Measurements from ENCODE around the gene RSPRY1. TPM values are rescaled to one million over a fixed set of nuclear protein-coding genes. Genes with fewer than 3 reads are reported as not detected.

Gene RSPRY1
- total RNA-seq, 1 donor from 2014 or later, result 20.3 TPM

GRCh38 chr16:57150682-57151330 is 35.3 kb upstream of the RSPRY1 start:
- no peak for DNase-seq
- intact Hi-C loops (cut with micrococcal nuclease), result no loop called here

GRCh38 chr16:57151369-57151768 is 34.8 kb upstream of the RSPRY1 start:
- DNase-seq, result no peak
- intact Hi-C loops (cut with micrococcal nuclease), result no loop called here
- no peak for ATAC-seq

More at GRCh38 chr16:57150682-57151330, 35.3 kb upstream of the RSPRY1 start:
- ATAC-seq, result no peak

- intact Hi-C loops (cut with micrococcal nuclease), result no loop called here
- DNase-seq (no peak), ATAC-seq (no peak)
These were observed 33.7 kb upstream of the RSPRY1 start for GRCh38 chr16:57152096-57153093.

- no peak for ATAC-seq
- no peak for DNase-seq
- intact Hi-C loops (cut with micrococcal nuclease), result no loop called here
These were observed 32.3 kb upstream of the RSPRY1 start for GRCh38 chr16:57153841-57154240.

- intact Hi-C loops (cut with micrococcal nuclease), result no loop called here
- no peak for DNase-seq
- ATAC-seq, result no peak
These were observed 30.3 kb upstream of the RSPRY1 start for GRCh38 chr16:57155702-57156350.

GRCh38 chr16:57156351-57156703 is 29.8 kb upstream of the RSPRY1 start:
- intact Hi-C loops (cut with micrococcal nuclease), result no loop called here
- ATAC-seq (no peak), DNase-seq (no peak)

GRCh38 chr16:57157533-57157932 is 28.6 kb upstream of the RSPRY1 start:
- no peak for ATAC-seq
- intact Hi-C loops (cut with micrococcal nuclease), result no loop called here
- DNase-seq, result no peak

GRCh38 chr16:57159447-57159846 is 26.7 kb upstream of the RSPRY1 start:
- DNase-seq, result no peak
- no peak for ATAC-seq
- intact Hi-C loops (cut with micrococcal nuclease), result no loop called here

GRCh38 chr16:57163842-57164241 is 22.3 kb upstream of the RSPRY1 start:
- intact Hi-C loops (cut with micrococcal nuclease), result no loop called here
- DNase-seq (no peak), ATAC-seq (no peak)

GRCh38 chr16:57165483-57165882 is 20.6 kb upstream of the RSPRY1 start:
- intact Hi-C loops (cut with micrococcal nuclease), result loop anchor here (5.0 kb wide), 1 partner anchor 83 kb away; no protein-coding TSS in a partner anchor
- DNase-seq (no peak), ATAC-seq (no peak)

GRCh38 chr16:57165938-57166337 is 20.2 kb upstream of the RSPRY1 start:
- DNase-seq, result no peak
- intact Hi-C loops (cut with micrococcal nuclease), result loop anchor here (5.0 kb wide), 1 partner anchor 84 kb away; no protein-coding TSS in a partner anchor
- ATAC-seq, result no peak

- ATAC-seq (no peak), DNase-seq (no peak)
- intact Hi-C loops (cut with micrococcal nuclease), result loop anchor here (5.0 kb wide), 1 partner anchor 84 kb away; no protein-coding TSS in a partner anchor
These were observed 19.7 kb upstream of the RSPRY1 start for GRCh38 chr16:57166451-57166850.

GRCh38 chr16:57166951-57167350 is 19.2 kb upstream of the RSPRY1 start:
- intact Hi-C loops (cut with micrococcal nuclease), result loop anchor here (5.0 kb wide), 1 partner anchor 85 kb away; no protein-coding TSS in a partner anchor
- ATAC-seq, result peak; percentile 94
- DNase-seq, result no peak

GRCh38 chr16:57167538-57167937 is 18.6 kb upstream of the RSPRY1 start:
- intact Hi-C loops (cut with micrococcal nuclease), result loop anchor here (5.0 kb wide), 1 partner anchor 85 kb away; no protein-coding TSS in a partner anchor
- ATAC-seq, result no peak
- DNase-seq, result no peak

GRCh38 chr16:57167953-57168352 is 18.2 kb upstream of the RSPRY1 start:
- intact Hi-C loops (cut with micrococcal nuclease), result loop anchor here (5.0 kb wide), 1 partner anchor 86 kb away; no protein-coding TSS in a partner anchor
- ATAC-seq (peak; percentile 77), DNase-seq (no peak)

- no peak for ATAC-seq
- no peak for DNase-seq
- intact Hi-C loops (cut with micrococcal nuclease), result loop anchor here (5.0 kb wide), 1 partner anchor 87 kb away; no protein-coding TSS in a partner anchor
These were observed 16.8 kb upstream of the RSPRY1 start for GRCh38 chr16:57169327-57169726.

GRCh38 chr16:57172721-57173290 is 13.3 kb upstream of the RSPRY1 start:
- DNase-seq, result no peak
- intact Hi-C loops (cut with micrococcal nuclease), result no loop called here
- no peak for ATAC-seq

- intact Hi-C loops (cut with micrococcal nuclease), result no loop called here
These were observed 10.2 kb upstream of the RSPRY1 start for GRCh38 chr16:57175896-57176295.

GRCh38 chr16:57178196-57178595 is 7.9 kb upstream of the RSPRY1 start:
- DNase-seq, result no peak
- peak; percentile 48 for ATAC-seq
- intact Hi-C loops (cut with micrococcal nuclease), result no loop called here

More at GRCh38 chr16:57175896-57176295, 10.2 kb upstream of the RSPRY1 start:
- ATAC-seq (no peak), DNase-seq (no peak)
